ENCODE measurements around the gene OSBP.
A peak's percentile ranks its signal among the peaks of the same experiment; 100 is the strongest.
"Not testable (repeated sequence)": the region's sequence is repeated elsewhere in the genome, so short reads cannot be mapped to it uniquely, and the experiment has no call there.

OSBP gene, protein sequence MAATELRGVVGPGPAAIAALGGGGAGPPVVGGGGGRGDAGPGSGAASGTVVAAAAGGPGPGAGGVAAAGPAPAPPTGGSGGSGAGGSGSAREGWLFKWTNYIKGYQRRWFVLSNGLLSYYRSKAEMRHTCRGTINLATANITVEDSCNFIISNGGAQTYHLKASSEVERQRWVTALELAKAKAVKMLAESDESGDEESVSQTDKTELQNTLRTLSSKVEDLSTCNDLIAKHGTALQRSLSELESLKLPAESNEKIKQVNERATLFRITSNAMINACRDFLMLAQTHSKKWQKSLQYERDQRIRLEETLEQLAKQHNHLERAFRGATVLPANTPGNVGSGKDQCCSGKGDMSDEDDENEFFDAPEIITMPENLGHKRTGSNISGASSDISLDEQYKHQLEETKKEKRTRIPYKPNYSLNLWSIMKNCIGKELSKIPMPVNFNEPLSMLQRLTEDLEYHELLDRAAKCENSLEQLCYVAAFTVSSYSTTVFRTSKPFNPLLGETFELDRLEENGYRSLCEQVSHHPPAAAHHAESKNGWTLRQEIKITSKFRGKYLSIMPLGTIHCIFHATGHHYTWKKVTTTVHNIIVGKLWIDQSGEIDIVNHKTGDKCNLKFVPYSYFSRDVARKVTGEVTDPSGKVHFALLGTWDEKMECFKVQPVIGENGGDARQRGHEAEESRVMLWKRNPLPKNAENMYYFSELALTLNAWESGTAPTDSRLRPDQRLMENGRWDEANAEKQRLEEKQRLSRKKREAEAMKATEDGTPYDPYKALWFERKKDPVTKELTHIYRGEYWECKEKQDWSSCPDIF
- 83.0 to 117 (median 97.1) reads per million in 9 experiments for total RNA-seq

GRCh38 chr11:59615637-59616395 is at the start of gene OSBP:
OSBP (minus strand) TSS chr11:59615774; CDS start chr11:59615664, 110 bp downstream.
- peak within 1 kb of the TSS; percentile 49 to 86 for H3K27ac Mint-ChIP-seq
- peaks cover 27 to 46% of the 10 kb centered on the region in 2 donors for H3K4me1 Mint-ChIP-seq (ENCODE audit: low read depth in 2 of 2)
- H3K27me3 Mint-ChIP-seq, result no peaks in the 10 kb centered on the region
- DNase-seq, result peak; percentile 95 to 99 (median 97)
- H3K9me3 Mint-ChIP-seq, result no peaks in the 10 kb centered on the region
- peak; percentile 76 for ATAC-seq (replicated peaks)
- peaks cover 20% of the 10 kb centered on the region for H3K36me3 Mint-ChIP-seq (ENCODE audit: insufficient read depth)
- H3K4me3 Mint-ChIP-seq, result peak within 1 kb of the TSS; percentile 92 to 97

GRCh38 chr11:59660621-59661020 is 45.0 kb upstream of the OSBP start:
- no peak for DNase-seq
- peaks cover 50% of the 10 kb centered on the region for H3K36me3 Mint-ChIP-seq (ENCODE audit: insufficient read depth)
- H3K4me1 Mint-ChIP-seq (ENCODE audit: low read depth in 2 of 2), result peaks cover 7 to 34% of the 10 kb centered on the region in 2 donors
- H3K4me3 Mint-ChIP-seq, result no peak overlapping the region
- H3K27ac Mint-ChIP-seq, result peak overlapping the region; percentile 11 to 49
- no peaks in the 10 kb centered on the region for H3K27me3 Mint-ChIP-seq
- no peaks in the 10 kb centered on the region for H3K9me3 Mint-ChIP-seq
- ATAC-seq (replicated peaks), result no peak

GRCh38 chr11:59659981-59660380 is 44.4 kb upstream of the OSBP start:
- ATAC-seq (replicated peaks) (no peak), DNase-seq (no peak)
- Mint-ChIP-seq H3K27me3 (no peaks in the 10 kb centered on the region), H3K27ac (peak overlapping the region; percentile 11 to 49), H3K36me3 (ENCODE audit: insufficient read depth) (peaks cover 52% of the 10 kb centered on the region), H3K9me3 (no peaks in the 10 kb centered on the region), H3K4me3 (no peak overlapping the region), H3K4me1 (ENCODE audit: low read depth in 2 of 2) (peaks cover 7 to 33% of the 10 kb centered on the region in 2 donors)

DNA sequence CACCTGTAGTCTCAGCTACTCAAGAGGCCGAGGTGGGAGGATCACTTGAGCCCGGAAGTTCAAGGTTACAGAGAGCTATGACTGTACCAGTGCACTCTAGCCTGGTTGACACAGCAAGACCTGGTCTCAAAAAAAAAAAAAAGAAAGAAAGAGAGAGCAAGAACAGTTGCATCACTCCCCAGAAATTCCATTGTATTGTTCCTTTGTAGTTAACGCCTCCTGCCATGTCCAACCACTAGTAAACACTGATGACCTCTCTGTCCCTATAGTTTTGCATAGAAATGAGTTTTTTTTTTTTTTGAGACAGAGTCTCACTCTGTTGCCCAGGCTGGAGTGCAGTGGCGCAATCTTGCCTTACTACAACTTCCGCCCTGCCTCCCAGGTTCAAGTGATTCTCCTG is 42.5 kb upstream of the OSBP start:
- Mint-ChIP-seq H3K27me3 (no peaks in the 10 kb centered on the region), H3K36me3 (ENCODE audit: insufficient read depth) (peaks cover 63% of the 10 kb centered on the region), H3K4me1 (ENCODE audit: low read depth in 2 of 2) (peaks cover 4 to 24% of the 10 kb centered on the region in 2 donors), H3K4me3 (no peak overlapping the region), H3K27ac (peak overlapping the region in 1 of 2 donors; percentile 74), H3K9me3 (no peaks in the 10 kb centered on the region)
- no peak for DNase-seq
- ATAC-seq (replicated peaks), result no peak

DNA sequence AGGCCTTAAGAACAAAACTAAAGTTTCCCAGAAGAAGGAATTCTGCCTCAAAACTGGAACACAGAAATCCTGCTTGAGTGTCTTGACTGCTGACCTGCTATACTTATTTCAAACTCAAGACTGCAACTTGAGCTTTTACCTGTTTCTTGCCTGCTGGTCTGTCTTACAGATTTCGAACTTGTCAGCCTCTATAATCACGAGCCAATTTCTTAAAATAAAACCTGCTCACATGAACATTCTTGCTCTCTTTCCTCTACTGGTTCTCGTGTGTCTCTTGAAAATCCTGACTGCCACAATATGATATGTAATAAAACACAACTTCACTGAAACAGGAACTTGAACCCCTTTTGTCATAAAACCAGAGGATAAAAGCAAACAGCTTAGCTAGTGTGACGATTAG is 39.3 kb upstream of the OSBP start:
- Mint-ChIP-seq H3K9me3 (no peaks in the 10 kb centered on the region), H3K27me3 (no peaks in the 10 kb centered on the region), H3K36me3 (ENCODE audit: insufficient read depth) (peaks cover 94% of the 10 kb centered on the region), H3K27ac (peak overlapping the region in 1 of 2 donors; percentile 77), H3K4me1 (ENCODE audit: low read depth in 2 of 2) (peaks cover 0 to 17% of the 10 kb centered on the region in 2 donors), H3K4me3 (no peak overlapping the region)
- no peak for DNase-seq
- ATAC-seq (replicated peaks), result no peak

GRCh38 chr11:59647245-59647980 is 31.8 kb upstream of the OSBP start:
- Mint-ChIP-seq H3K27ac (peak overlapping the region; percentile 8 to 35), H3K4me1 (ENCODE audit: low read depth in 2 of 2) (peaks cover 0 to 4% of the 10 kb centered on the region in 2 donors), H3K9me3 (no peaks in the 10 kb centered on the region), H3K27me3 (no peaks in the 10 kb centered on the region), H3K36me3 (ENCODE audit: insufficient read depth) (peaks cover 98% of the 10 kb centered on the region), H3K4me3 (no peak overlapping the region)
- no peak for ATAC-seq (replicated peaks)
- no peak for DNase-seq

DNA sequence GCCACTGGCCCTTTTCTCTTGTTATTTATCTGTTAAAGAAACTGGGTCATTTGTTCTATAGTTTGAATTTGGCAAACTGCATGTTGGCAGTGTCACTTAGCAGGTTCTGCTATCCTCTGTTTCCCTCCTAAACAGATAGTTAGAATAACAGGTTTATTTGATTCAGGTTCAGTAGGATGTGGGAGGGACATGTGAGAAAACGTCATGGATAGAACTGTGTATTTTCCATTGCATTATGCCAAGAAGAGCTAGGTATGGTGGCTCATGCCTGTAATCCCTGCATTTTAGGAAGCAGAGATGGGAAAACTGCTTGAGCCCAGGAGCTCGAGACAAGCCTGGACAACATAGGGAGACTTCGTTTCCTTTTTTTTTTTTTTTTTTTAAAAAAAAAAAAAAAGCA is 29.0 kb upstream of the OSBP start:
- peaks cover 0 to 4% of the 10 kb centered on the region in 2 donors for H3K4me1 Mint-ChIP-seq (ENCODE audit: low read depth in 2 of 2)
- H3K4me3 Mint-ChIP-seq, result no peak overlapping the region
- no peak for ATAC-seq (replicated peaks)
- H3K9me3 Mint-ChIP-seq, result no peaks in the 10 kb centered on the region
- H3K36me3 Mint-ChIP-seq (ENCODE audit: insufficient read depth), result peaks cover 97% of the 10 kb centered on the region
- peak overlapping the region in 1 of 2 donors; percentile 85 for H3K27ac Mint-ChIP-seq
- H3K27me3 Mint-ChIP-seq, result no peaks in the 10 kb centered on the region
- no peak for DNase-seq

DNA sequence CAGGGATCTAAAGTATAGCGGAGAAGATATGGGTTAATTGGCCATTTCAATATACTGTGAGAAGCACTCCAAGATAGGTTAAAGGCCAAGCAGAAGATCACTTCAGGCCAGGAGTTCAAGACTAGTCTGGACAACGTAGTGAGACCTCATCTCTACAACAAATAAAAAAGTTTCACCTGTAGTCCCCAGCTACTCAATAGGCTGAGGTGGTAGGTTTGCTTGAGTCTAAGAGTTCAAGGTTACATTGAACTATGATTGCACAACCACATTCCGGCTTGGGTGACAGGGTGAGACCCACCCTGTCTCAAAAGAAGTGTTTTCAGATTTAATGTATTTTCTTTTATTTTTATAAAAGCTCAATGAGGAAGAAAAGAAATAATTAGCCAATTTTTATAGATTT is 27.8 kb upstream of the OSBP start:
- no peak for ATAC-seq (replicated peaks)
- Mint-ChIP-seq H3K27ac (no peak overlapping the region), H3K4me3 (no peak overlapping the region), H3K36me3 (ENCODE audit: insufficient read depth) (peaks cover 97% of the 10 kb centered on the region), H3K27me3 (no peaks in the 10 kb centered on the region), H3K9me3 (no peaks in the 10 kb centered on the region), H3K4me1 (ENCODE audit: low read depth in 2 of 2) (peaks cover 0 to 4% of the 10 kb centered on the region in 2 donors)
- no peak for DNase-seq

GRCh38 chr11:59641156-59641555 is 25.6 kb upstream of the OSBP start:
- Mint-ChIP-seq H3K36me3 (ENCODE audit: insufficient read depth) (peaks cover 95% of the 10 kb centered on the region), H3K27ac (no peak overlapping the region), H3K4me3 (no peak overlapping the region), H3K27me3 (no peaks in the 10 kb centered on the region), H3K4me1 (ENCODE audit: low read depth in 2 of 2) (peaks cover 0 to 4% of the 10 kb centered on the region in 2 donors), H3K9me3 (no peaks in the 10 kb centered on the region)
- ATAC-seq (replicated peaks), result no peak
- no peak for DNase-seq

- Mint-ChIP-seq H3K4me3 (no peak overlapping the region), H3K36me3 (ENCODE audit: insufficient read depth) (peaks cover 20% of the 10 kb centered on the region), H3K27ac (no peak overlapping the region), H3K27me3 (no peaks in the 10 kb centered on the region), H3K4me1 (ENCODE audit: low read depth in 2 of 2) (no peaks in the 10 kb centered on the region), H3K9me3 (no peaks in the 10 kb centered on the region)
- no peak for DNase-seq
- ATAC-seq (replicated peaks), result no peak
Observed at GRCh38 chr11:59630493-59630892, 14.9 kb upstream of the OSBP start.

DNA sequence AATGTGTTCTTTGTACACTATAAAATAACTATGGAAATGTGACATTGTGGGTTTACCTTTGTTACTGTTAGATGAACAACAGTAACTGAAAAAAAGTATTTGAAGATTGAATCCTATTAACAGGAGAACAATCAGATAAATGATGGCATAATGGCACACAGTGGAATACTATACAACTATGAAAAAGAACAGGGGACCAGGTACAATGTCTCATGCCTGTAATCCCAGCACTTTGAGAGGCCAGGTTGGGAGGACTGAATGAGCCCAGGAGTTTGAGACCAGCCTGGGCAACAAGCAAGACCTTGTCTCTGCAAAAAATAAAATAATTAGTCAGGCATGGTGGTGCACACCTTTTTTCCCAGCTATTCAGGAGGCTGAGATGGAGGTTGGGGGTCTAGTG is 14.4 kb upstream of the OSBP start:
- DNase-seq (no peak), ATAC-seq (replicated peaks) (no peak)
- Mint-ChIP-seq H3K27me3 (no peaks in the 10 kb centered on the region), H3K36me3 (ENCODE audit: insufficient read depth) (peaks cover 15% of the 10 kb centered on the region), H3K27ac (no peak overlapping the region), H3K9me3 (no peaks in the 10 kb centered on the region), H3K4me1 (ENCODE audit: low read depth in 2 of 2) (no peaks in the 10 kb centered on the region), H3K4me3 (no peak overlapping the region)

GRCh38 chr11:59626969-59627368 is 11.4 kb upstream of the OSBP start:
- not testable (repeated sequence) for ATAC-seq (replicated peaks); H3K27ac Mint-ChIP-seq

DNA sequence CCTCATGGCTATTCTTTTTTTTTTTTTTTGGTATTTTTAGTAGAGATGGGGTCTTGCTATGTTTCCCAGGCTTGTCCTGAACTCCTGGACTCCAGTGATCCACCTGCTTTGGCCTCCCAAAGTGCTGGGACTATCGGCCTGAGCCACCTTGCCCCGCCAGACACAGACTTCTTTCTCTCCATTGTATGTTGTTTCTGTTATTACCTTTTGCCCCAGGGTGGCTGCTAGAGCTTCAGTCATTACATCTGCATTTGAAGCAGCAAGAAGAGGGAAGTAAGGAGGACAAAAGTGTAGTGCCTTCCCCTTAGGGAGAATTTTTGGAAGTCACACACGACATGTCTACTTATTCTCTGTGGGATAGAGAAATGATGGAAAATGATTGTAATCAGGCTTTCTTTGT is 10.1 kb upstream of the OSBP start:
- Mint-ChIP-seq H3K27me3 (no peaks in the 10 kb centered on the region), H3K36me3 (ENCODE audit: insufficient read depth) (peaks cover under 1% of the 10 kb centered on the region), H3K9me3 (no peaks in the 10 kb centered on the region), H3K4me3 (no peak overlapping the region), H3K4me1 (ENCODE audit: low read depth in 2 of 2) (no peaks in the 10 kb centered on the region), H3K27ac (no peak overlapping the region)
- no peak for DNase-seq
- ATAC-seq (replicated peaks), result no peak

More at GRCh38 chr11:59626969-59627368, 11.4 kb upstream of the OSBP start:
- DNase-seq; H3K9me3 Mint-ChIP-seq; H3K4me1 Mint-ChIP-seq (ENCODE audit: low read depth in 2 of 2); H3K27me3 Mint-ChIP-seq; H3K4me3 Mint-ChIP-seq: not testable (repeated sequence)
- peaks cover 13% of the 10 kb centered on the region for H3K36me3 Mint-ChIP-seq (ENCODE audit: insufficient read depth)

All from effector memory CD8-positive, alpha-beta T cell (primary cell).